ENCODE data around the gene BDKRB1. TPM values are rescaled to one million over a fixed set of nuclear protein-coding genes. Genes with fewer than 3 reads are reported as not detected.

The BDKRB1 gene
- total RNA-seq, 1 donor from 2014 or later, result 10.4 TPM

DNA sequence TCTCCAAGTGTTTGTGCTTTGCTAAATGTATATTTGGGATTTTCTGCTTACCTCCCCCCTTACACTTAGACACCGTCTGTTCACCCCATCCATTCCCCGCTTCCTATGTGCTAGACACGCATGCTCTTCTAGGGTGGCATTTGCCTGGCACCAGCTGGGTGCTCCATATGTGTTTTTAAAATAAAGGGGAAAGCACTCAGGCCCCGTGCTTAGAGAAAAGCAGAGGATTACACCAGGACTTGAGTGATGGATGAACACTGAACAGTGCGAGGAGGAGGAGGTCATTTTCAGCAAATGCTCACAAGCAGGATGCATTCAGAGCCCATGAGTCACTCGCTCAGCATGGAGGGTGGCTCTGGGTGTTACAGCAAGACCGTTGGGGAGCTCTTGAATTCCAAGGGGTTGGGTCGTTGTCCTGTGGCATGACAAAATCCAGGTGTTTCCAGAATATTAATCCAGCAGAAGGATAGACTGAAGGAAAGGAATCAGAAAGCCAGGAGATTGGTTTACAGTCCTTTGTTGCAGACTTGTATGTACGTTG, 2.9 kb upstream of the BDKRB1 start:
- Mint-ChIP-seq H3K27me3 (ENCODE audit: low read depth) (no peaks in the 10 kb centered on the region), H3K36me3 (no peaks in the 10 kb centered on the region), H3K9me3 (no peaks in the 10 kb centered on the region), H3K4me3 (no peak overlapping the region), H3K4me1 (peaks cover 58% of the 10 kb centered on the region), H3K27ac (peak overlapping the region; percentile 97)
- TF ChIP-seq CTCF (IDR thresholded peaks at IDR 0.05; ENCODE audit: unreplicated experiment), result no peak
- peak in 1 of 2 experiments; percentile 58 for DNase-seq (ENCODE audit: low spot score in 2 of 2, unreplicated experiment in 2 of 2)

GRCh38 chr14:96254687-96255086, 1.3 kb upstream of the BDKRB1 start:
- Mint-ChIP-seq H3K9me3 (no peaks in the 10 kb centered on the region), H3K27me3 (ENCODE audit: low read depth) (no peaks in the 10 kb centered on the region), H3K36me3 (peaks cover 3% of the 10 kb centered on the region), H3K27ac (peak overlapping the region; percentile 93), H3K4me3 (no peak overlapping the region), H3K4me1 (peaks cover 58% of the 10 kb centered on the region)
- TF ChIP-seq CTCF (IDR thresholded peaks at IDR 0.05; ENCODE audit: unreplicated experiment), result no peak
- no peak for DNase-seq (ENCODE audit: low spot score in 2 of 2, unreplicated experiment in 2 of 2)

GRCh38 chr14:96256407-96256806, 397 bp downstream of the BDKRB1 start:
- no peak for TF ChIP-seq CTCF (IDR thresholded peaks at IDR 0.05; ENCODE audit: unreplicated experiment)
- H3K4me1 Mint-ChIP-seq, result peaks cover 54% of the 10 kb centered on the region
- no peaks in the 10 kb centered on the region for H3K27me3 Mint-ChIP-seq (ENCODE audit: low read depth)
- DNase-seq (ENCODE audit: low spot score in 2 of 2, unreplicated experiment in 2 of 2), result no peak
- H3K4me3 Mint-ChIP-seq, result peak overlapping the region; percentile 36
- peaks cover 11% of the 10 kb centered on the region for H3K9me3 Mint-ChIP-seq
- H3K36me3 Mint-ChIP-seq, result peaks cover 16% of the 10 kb centered on the region
- peak overlapping the region; percentile 93 for H3K27ac Mint-ChIP-seq

DNA sequence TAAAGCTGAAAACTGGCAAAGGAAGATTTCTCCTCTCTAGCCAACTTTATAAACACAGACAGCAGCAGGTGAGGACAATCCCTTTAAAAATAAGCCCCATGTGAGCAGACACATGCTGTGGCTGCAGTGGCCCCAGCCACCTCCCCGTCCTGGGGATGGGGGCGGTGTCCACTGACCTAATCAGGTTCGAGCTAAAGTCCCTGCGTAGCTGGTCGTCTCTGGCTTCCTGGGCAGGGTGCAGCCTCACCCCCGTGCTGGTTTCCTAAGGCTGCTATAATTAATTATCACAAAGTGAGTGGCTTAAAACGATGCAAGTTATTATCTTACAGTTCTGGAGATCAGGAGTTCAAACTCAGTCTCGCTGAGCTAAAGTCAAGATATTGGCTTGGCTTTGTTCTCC, 1.0 kb downstream of the BDKRB1 start:
- Mint-ChIP-seq H3K4me1 (peaks cover 55% of the 10 kb centered on the region), H3K36me3 (peaks cover 16% of the 10 kb centered on the region), H3K4me3 (no peak overlapping the region), H3K27me3 (ENCODE audit: low read depth) (no peaks in the 10 kb centered on the region), H3K27ac (peak overlapping the region; percentile 93), H3K9me3 (peaks cover 11% of the 10 kb centered on the region)
- no peak for DNase-seq (ENCODE audit: low spot score in 2 of 2, unreplicated experiment in 2 of 2)
- TF ChIP-seq CTCF (IDR thresholded peaks at IDR 0.05; ENCODE audit: unreplicated experiment), result no peak

DNA sequence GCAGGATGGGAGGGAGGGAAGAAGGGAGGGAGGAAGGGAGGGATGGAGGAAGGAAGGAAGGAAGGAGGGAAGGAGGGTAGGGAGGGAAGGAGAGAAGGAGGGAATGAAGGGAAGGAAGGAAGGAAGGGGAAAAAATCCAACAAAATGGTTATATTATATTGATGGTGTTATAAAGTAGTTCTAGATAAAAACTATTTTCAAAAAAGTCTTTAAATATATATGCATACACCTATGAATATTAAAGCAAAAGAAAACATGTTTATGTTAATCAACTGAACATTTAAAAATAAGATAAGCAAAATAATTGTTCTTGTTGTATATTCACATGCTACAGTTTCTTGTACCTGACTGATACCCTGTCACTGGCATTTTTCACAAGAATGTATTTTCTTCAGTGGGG, 1.9 kb downstream of the BDKRB1 start:
- DNase-seq (ENCODE audit: low spot score in 2 of 2, unreplicated experiment in 2 of 2), result no peak
- Mint-ChIP-seq H3K4me1 (peaks cover 50% of the 10 kb centered on the region), H3K36me3 (peaks cover 16% of the 10 kb centered on the region), H3K27me3 (ENCODE audit: low read depth) (no peaks in the 10 kb centered on the region), H3K4me3 (no peak overlapping the region), H3K9me3 (peaks cover 11% of the 10 kb centered on the region), H3K27ac (no peak overlapping the region)
- no peak for TF ChIP-seq CTCF (IDR thresholded peaks at IDR 0.05; ENCODE audit: unreplicated experiment)
